Thyroid gland (tissue), 4 donors: ENCODE data around the gene CSAD. TPM values are rescaled to one million over a fixed set of nuclear protein-coding genes. Genes with fewer than 3 reads are reported as not detected.

Source experiments
- DNase-seq, 2 donors: peaks; one replicate each; pipeline ENCODE4 v3.0.0-alpha.2; 2019
- H3K27ac ChIP-seq, 3 donors: fragments of 200-600 bp; sonication (generic); 1 replicate in 2 of 3; 2 replicates in 1 of 3; pipeline ENCODE4 v1.5.1; 2016 to 2019; ENCODE audit warnings: mild to moderate bottlenecking in 1 of 3, moderate library complexity in 1 of 3
- H3K27me3 ChIP-seq: fragments of 200-600 bp; sonication (generic); one replicate; pipeline ENCODE4 v1.5.1; 2019
- H3K36me3 ChIP-seq, 2 donors: fragments of 200-600 bp; sonication (generic); one replicate each; pipeline ENCODE4 v1.5.1; 2016 to 2019
- H3K4me1 ChIP-seq, 2 donors: fragments of 200-600 bp; sonication (generic); one replicate each; pipeline ENCODE4 v1.5.1; 2017 to 2019
- H3K4me3 ChIP-seq, 3 donors: fragments of 200-600 bp; sonication (generic); replicated peaks in 1 of 3; 1 replicate in 2 of 3; 2 replicates in 1 of 3; pipeline ENCODE4 v1.5.1; 2016; ENCODE audit warnings: mild to moderate bottlenecking in 1 of 3
- H3K9me3 ChIP-seq: fragments of 200-600 bp; sonication (generic); one replicate; pipeline ENCODE4 v1.5.1; 2017
- CTCF ChIP-seq, 6 experiments: fragments of 200-600 bp in 3 of 6; fragments of 450-650 bp in 3 of 6; sonication (generic) in 3 of 6; IDR thresholded peaks; one replicate each; pipeline ENCODE4 v1.5.1; 2016 to 2019; ENCODE audit warnings: antibody characterized with exemption in 6 of 6, mild to moderate bottlenecking in 2 of 6, inconsistent platforms in 1 of 6, moderate library complexity in 1 of 6
- POLR2A ChIP-seq, 2 donors: fragments of 450-650 bp; IDR thresholded peaks; one replicate each; pipeline ENCODE4 v1.6.1; 2017; ENCODE audit warnings: antibody characterized with exemption in 2 of 2, mild to moderate bottlenecking in 2 of 2, moderate library complexity in 1 of 2
- WGBS, 2 donors: methylation state at CpG; one replicate each; pipeline ENCODE4 v1.1.5; 2017; 5-methylcytosine and 5-hydroxymethylcytosine counted together
- intact Hi-C: fragments of 100-400 bp; cut with DNase I; formaldehyde crosslinking; loops from one replicate; pipeline ENCODE4 v1.15.1; 2023
- total RNA-seq, 4 donors: library from RNA; depleted of rRNA; stranded (reverse); fragments of >200 nt; gene quantifications; one replicate each; pipeline ENCODE4 v1.2.3, GENCODE V29; 2016

Gene CSAD
- total RNA-seq, 4 donors from 2014 or later = 20.6 to 39.7 (median 25.2) TPM

DNA sequence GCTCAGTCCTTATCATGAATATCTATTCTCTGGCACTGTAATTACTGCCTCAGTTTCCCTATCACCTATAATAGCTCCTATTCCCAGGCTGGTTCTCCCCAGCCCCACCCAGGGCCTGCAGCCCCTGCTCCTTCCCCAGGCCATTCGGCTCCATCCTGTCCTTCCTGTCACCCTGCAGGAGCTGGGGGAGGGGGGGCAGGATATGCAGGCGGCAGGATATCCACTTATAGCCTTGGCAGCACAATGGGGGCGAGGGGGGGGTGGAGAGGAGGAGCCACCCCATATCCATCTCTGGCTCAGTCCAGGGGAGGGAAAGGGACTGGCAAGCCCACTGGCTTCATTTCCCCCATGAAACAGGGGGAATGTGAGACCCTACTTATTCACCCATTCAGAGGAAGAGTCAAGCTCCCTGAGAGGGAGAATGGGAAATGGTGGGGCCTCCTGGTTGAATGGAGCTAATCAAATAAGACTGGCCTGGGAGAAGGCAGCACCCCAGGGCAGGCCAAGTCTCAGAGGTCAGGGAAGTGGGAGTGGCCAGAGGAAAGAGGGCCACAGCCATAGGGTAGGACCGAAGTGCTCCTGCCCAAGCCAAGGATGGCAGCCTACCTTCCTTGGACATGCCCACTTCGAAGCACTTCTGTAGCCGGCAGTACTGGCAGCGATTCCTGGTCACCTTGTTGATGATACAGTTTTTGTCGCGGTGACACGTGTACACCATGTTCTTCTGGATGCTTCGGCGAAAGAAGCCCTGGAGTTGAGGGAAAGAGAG is 34.1 kb upstream of the CSAD start:
- TF ChIP-seq CTCF (IDR thresholded peaks at IDR 0.05) (no peak), POLR2A (IDR thresholded peaks at IDR 0.05) (no peak)
- Histone ChIP-seq H3K9me3 (no peaks in the 10 kb centered on the region), H3K36me3 (peaks cover 42 to 43% of the 10 kb centered on the region in 2 donors), H3K4me3 (no peak overlapping the region), H3K27me3 (no peaks in the 10 kb centered on the region), H3K4me1 (peaks cover 6 to 38% of the 10 kb centered on the region in 2 donors), H3K27ac (peak overlapping the region in 2 of 3 donors; percentile 7 to 56)
- intact Hi-C loops = loop anchor here (5.0 kb wide), 1 partner anchor 37 kb away; a partner anchor contains a TSS
- DNase-seq = peak in 1 of 2 donors; percentile 39
- WGBS, 2 donors = 66 to 75% methylated on average over 12 of the region's 12 CpGs

GRCh38 chr12:53214221-53214620 is 33.5 kb upstream of the CSAD start:
- no peaks in the 10 kb centered on the region for H3K27me3 ChIP-seq
- peak overlapping the region in 1 of 3 donors; percentile 43 for H3K27ac ChIP-seq
- 82 to 83% methylated on average over 5 of the region's 5 CpGs for WGBS, 2 donors
- H3K4me1 ChIP-seq = peaks cover 1 to 36% of the 10 kb centered on the region in 2 donors
- intact Hi-C loops = loop anchor here (5.0 kb wide), 1 partner anchor 38 kb away; a partner anchor contains a TSS
- TF ChIP-seq CTCF (IDR thresholded peaks at IDR 0.05) (no peak), POLR2A (IDR thresholded peaks at IDR 0.05) (no peak)
- DNase-seq = no peak
- H3K9me3 ChIP-seq = no peaks in the 10 kb centered on the region
- peaks cover 42 to 43% of the 10 kb centered on the region in 2 donors for H3K36me3 ChIP-seq
- H3K4me3 ChIP-seq = no peak overlapping the region

DNA sequence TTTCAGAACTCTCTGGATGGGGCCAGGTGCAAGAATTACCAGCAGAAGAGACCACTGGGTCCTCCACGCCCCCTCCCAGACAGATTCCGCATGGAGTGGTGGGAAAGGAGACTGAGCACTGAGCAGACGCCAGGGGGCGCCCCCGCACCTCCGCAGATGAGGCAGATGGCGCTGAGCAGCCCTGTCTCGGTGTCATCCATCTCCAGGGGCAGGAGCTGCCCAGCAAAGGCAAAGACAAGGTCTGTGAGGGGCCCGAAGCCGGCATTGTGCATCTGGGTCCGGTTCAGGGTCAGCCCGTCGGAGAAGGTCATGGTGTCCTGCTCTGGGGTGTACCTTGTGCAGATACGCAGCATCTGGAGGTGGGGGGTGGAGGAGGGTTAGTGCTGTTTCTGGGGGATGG is 32.6 kb upstream of the CSAD start:
- no peaks in the 10 kb centered on the region for H3K27me3 ChIP-seq
- 17 to 22% methylated on average over 8 to 13 of the region's 14 CpGs for WGBS, 2 donors
- peaks cover 0 to 28% of the 10 kb centered on the region in 2 donors for H3K4me1 ChIP-seq
- no peak overlapping the region for H3K4me3 ChIP-seq
- H3K27ac ChIP-seq = no peak overlapping the region
- intact Hi-C loops = loop anchor here (5.0 kb wide), 1 partner anchor 39 kb away; a partner anchor contains a TSS
- DNase-seq = peak; percentile 78 to 79
- peaks cover 42 to 43% of the 10 kb centered on the region in 2 donors for H3K36me3 ChIP-seq
- TF ChIP-seq POLR2A (IDR thresholded peaks at IDR 0.05) = no peak
- TF ChIP-seq CTCF (IDR thresholded peaks at IDR 0.05) = peak; percentile 63 to 95 (median 92)
- H3K9me3 ChIP-seq = no peaks in the 10 kb centered on the region

GRCh38 chr12:53212931-53213330 is 32.2 kb upstream of the CSAD start:
- Histone ChIP-seq H3K4me3 (no peak overlapping the region), H3K9me3 (no peaks in the 10 kb centered on the region), H3K4me1 (peaks cover 0 to 24% of the 10 kb centered on the region in 2 donors), H3K36me3 (peaks cover 42 to 43% of the 10 kb centered on the region in 2 donors), H3K27ac (no peak overlapping the region), H3K27me3 (no peaks in the 10 kb centered on the region)
- no peak for TF ChIP-seq POLR2A (IDR thresholded peaks at IDR 0.05)
- no peak for TF ChIP-seq CTCF (IDR thresholded peaks at IDR 0.05)
- 43 to 60% methylated on average over 12 of the region's 12 CpGs for WGBS, 2 donors
- intact Hi-C loops = loop anchor here (5.0 kb wide), 1 partner anchor 39 kb away; a partner anchor contains a TSS
- no peak for DNase-seq
